GM12878 (cell line): ENCODE measurements around the gene CTR9. TPM values are rescaled to one million over a fixed set of nuclear protein-coding genes. Genes with fewer than 3 reads are reported as not detected.

Experiments used
- ATF2 ChIP-seq: IDR thresholded peaks from 2 replicates; pipeline ENCODE4 v1.6.1; 2012; ENCODE audit warnings: low read length, inconsistent platforms
- CREB1 ChIP-seq: IDR thresholded peaks from 2 replicates; pipeline ENCODE4 v1.6.1; 2012; ENCODE audit warnings: low read depth, mild to moderate bottlenecking, inconsistent platforms
- DPF2 ChIP-seq: fragments of 450-650 bp; IDR thresholded peaks from 2 replicates; pipeline ENCODE4 v1.6.1; 2017; ENCODE audit warnings: mild to moderate bottlenecking
- E2F4 ChIP-seq: IDR thresholded peaks from 2 replicates; pipeline ENCODE4 v1.6.1; 2012; ENCODE audit warnings: low read depth, low read length, improper control_type of control experiment
- NRF1 ChIP-seq: conservative IDR thresholded peaks from 2 replicates; pipeline ENCODE4 v1.6.1; 2011; ENCODE audit warnings: mild to moderate bottlenecking, low read depth, low read length, improper control_type of control experiment
- RELB ChIP-seq: fragments of 450-650 bp; IDR thresholded peaks from 2 replicates; pipeline ENCODE4 v1.6.1; 2017; ENCODE audit warnings: low read depth, mild to moderate bottlenecking, moderate library complexity
- SMARCA5 ChIP-seq: fragments of 450-650 bp; IDR thresholded peaks from 2 replicates; pipeline ENCODE4 v1.6.1; 2017; ENCODE audit warnings: mild to moderate bottlenecking
- ZBTB4 ChIP-seq: fragments of 450-650 bp; formaldehyde crosslinking; IDR thresholded peaks from 2 replicates; pipeline ENCODE4 v1.4.0; 2022; ENCODE audit warnings: mild to moderate bottlenecking, moderate library complexity
- ZNF274 ChIP-seq: IDR thresholded peaks from one replicate; pipeline ENCODE4 v1.8.0; 2011; ENCODE audit not compliant: insufficient read length, insufficient read depth
- ZZZ3 ChIP-seq: IDR thresholded peaks from 2 replicates; pipeline ENCODE4 v1.6.1; 2011; ENCODE audit warnings: low read depth; ENCODE audit not compliant: control insufficient read depth, insufficient read length
- polyA plus RNA-seq, 11 experiments: library from polyadenylated mRNA; depleted of rRNA in 4 of 11; unstranded in 6 of 11; stranded (reverse) in 5 of 11; fragments of >200 nt; fragmentation: Nextera tagmentation in 4 of 11; fragmentation: Illumina TruSeq in 1 of 11; extraction: Ambion mirVana in 4 of 11; extraction: Trizol in 1 of 11; gene quantifications; 1 replicate in 1 of 11; 2 replicates in 10 of 11; pipeline versions ENCODE4 v1.2.1 to v1.2.3, GENCODE V29; 2011 to 2016; ENCODE audit warnings: inconsistent platforms in 2 of 11, missing spikeins in 2 of 11, low read depth in 1 of 11
- total RNA-seq, 4 experiments: library from RNA; depleted of rRNA in 3 of 4; stranded (reverse); fragments of >200 nt in 3 of 4; fragmentation: Illumina TruSeq in 1 of 4; extraction: Trizol in 1 of 4; gene quantifications; 2 replicates each; pipeline versions ENCODE4 v1.2.1 to v1.2.3, GENCODE V29; 2013 to 2021

The CTR9 gene
- total and polyA plus RNA-seq, 10 of the 15 experiments (the other 5 are each of a cell fraction or from before 2014, with no cell fraction given): 13.9 to 54.9 (median 28.9) TPM

GRCh38 chr11:10719616-10720015 lies 31.4 kb upstream of the CTR9 start (continued):
- TF ChIP-seq ZBTB4 (no peak), RELB (no peak), ZNF274 (no peak), NRF1 (no peak), ATF2 (no peak), DPF2 (no peak), E2F4 (no peak), ZZZ3 (no peak), CREB1 (no peak), SMARCA5 (no peak)
